Activated CD4-positive, alpha-beta T cell treated with anti-CD3 and anti-CD28 coated beads, Interleukin-2, amount 50 U/mL, for 24 hours (primary cell): ENCODE data around the gene SYNPO2L.

ENCODE experiments used
- DNase-seq, 2 donors: peaks; one replicate each; pipeline ENCODE4 v3.0.0-alpha.2; 2020; ENCODE audit warnings: low read depth in 1 of 2, low spot score in 1 of 2

Gene SYNPO2L

DNA sequence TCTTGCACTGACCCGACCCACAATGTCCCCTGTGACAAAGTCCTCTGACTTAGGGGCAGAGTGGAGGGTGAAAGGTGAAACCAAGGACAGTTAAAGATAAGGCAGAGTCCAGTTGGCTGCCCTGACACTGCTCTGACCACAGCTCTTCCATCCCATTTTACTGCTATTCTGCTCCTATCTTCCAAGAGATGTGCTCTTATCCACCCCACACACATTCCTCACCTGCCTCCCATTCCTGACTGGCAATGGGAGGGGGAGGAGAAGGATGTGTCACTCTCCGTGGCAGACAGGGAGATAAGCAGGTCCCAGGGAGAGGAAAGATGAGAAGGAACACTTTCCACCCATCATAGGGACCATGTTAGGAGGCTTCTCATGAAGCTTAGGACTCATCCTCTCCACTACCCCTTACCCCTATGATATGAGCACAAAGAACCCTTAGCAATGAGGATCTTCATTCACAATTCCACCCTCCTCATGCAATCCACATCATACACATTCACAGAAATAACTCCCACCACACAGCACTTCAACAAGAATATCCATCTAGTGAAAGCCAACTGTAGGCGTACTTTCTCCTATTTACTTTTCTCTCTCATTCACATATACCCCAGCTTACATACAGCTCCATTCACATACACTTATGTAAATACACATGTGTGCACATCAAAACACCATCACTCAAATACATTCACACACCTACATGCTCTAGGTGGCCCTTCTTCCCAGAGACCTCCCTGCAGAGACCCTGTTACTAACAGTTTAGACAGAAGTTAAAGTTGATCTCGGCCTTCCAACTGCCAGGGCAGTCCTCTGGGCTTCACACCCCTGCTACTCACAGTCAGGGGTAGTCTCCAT is 6.6 kb downstream of the SYNPO2L start:
- DNase-seq: no peak

DNA sequence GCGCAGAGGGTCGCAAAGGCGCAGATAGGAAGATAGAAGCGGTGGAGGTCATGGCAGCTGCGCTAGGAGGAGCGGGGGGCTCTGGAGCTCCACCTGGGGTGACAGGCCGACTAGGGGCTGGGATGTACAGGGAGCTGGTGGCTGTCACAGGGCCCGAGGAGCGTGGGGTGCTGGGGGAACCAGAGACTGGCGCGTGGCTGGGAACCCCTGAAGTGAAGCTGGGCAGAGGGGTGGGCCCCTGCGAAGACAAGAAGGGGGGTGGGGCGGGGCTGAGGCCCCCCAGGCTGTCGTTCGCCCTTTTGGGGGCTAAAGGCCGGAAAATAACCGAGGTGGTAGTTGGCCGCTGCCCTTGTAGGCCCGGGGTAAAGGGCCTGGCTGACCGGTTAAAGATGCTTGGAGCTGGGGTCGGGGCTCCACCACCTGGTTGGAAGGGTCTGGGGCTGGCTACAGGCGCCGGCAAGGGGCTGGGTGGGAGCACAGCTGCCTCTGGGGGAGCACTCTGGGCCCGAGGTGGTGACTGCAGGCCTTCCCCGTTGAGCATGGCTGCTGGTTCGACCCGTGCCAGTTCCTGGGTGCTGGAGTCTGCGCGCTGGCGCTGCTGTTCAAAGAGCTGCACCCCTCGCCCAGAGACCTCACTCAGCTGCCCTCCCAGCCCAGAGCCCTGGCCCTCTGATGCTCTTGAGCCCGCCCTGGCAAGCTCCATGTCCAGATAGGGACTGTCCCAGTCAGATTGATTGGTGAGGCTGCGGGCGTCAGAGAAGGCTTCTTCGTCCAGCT is 7.8 kb downstream of the SYNPO2L start:
- DNase-seq: no peak

DNA sequence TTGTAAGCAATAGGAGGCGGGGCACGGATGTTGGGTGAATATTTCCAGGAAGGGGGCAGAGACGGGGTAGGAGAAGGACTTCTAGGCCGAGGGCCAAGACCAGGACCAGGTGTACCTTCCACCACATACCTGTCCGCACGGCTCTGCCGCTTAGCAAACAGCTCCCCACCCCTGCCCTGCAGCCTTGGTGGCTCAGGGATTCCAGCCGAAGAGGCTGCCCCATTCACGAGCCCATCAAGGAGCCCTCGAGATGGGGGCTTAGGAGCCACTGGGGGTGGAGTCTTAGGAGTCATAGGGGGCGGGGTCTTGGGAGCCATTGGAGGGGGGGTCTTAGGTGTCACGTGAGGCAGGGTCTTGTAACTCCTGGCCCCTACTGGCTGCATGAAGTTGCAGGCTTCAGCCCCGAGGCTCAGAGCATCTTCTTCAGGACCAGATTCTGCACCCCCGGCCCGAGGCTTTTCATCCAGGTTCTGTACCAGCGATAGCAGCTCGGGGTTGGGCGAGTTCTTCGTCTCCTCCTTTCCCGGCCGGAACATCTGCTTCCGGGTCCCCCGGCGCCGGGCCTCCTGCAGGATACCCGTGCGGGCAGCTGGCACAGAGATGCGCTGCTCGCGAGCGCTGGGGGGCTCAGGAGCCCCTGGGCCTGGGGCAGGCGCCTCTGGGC is 8.5 kb downstream of the SYNPO2L start:
- DNase-seq: no peak

DNA sequence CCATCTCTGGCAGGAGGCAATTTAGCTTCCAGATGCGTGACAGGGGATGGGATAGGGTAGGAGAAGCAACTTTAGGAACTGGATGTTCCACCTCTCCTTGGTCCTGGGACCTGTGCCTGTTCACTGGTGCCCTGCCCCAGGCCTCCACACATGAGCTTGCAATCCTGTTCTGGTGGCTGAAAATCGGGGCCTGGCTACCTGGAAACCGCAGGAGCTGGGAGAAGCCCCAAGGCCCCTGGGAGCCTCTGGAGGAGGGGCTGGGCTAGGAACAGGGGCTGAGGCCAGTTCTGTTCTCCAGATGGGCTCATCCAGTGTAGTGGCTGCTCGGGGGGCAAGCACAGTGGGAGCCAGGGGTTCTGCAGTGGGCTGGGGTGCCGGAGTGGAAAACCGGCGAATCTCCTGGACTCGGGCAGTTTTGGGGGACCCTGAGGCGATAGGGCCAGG is 9.2 kb downstream of the SYNPO2L start:
- DNase-seq: no peak

DNA sequence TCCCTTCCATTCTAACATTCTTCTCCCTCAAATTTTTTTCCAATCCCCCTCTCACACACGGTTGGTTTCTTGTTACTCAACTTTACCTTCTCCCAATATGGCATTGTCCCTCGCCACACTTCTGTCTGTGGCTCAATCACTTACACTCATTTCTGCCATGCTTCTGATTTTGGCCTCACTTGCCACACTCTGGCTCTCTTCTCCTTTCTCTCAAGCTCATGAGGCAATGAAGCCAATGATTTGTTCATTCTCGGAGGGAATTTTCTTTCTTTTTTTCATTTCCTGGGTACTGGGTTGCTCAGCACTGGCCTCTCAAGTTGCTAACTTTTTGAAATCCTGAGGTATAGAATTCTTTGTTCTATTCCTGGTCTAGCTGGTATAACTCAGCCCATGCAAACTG is 10.6 kb downstream of the SYNPO2L start:
- no peak for DNase-seq

DNA sequence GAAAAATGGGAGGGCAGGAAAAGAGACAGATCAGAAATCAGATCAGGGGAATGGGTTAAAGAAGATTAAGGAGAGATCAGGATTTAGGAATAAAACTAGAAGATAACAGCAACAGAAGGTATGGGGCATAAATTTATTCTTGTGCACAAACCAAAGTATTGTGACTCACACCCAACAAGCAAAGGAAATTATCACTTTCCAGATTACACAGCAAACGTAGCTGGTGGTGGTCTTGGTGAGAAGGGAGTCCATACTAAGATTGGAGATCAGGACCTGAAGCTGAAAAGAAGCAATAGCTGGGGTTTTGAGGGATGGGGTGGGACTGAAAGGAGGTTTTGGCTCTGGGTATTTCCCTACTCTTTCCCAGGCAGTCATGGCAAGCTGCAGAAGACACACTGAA is 11.1 kb downstream of the SYNPO2L start:
- no peak for DNase-seq

DNA sequence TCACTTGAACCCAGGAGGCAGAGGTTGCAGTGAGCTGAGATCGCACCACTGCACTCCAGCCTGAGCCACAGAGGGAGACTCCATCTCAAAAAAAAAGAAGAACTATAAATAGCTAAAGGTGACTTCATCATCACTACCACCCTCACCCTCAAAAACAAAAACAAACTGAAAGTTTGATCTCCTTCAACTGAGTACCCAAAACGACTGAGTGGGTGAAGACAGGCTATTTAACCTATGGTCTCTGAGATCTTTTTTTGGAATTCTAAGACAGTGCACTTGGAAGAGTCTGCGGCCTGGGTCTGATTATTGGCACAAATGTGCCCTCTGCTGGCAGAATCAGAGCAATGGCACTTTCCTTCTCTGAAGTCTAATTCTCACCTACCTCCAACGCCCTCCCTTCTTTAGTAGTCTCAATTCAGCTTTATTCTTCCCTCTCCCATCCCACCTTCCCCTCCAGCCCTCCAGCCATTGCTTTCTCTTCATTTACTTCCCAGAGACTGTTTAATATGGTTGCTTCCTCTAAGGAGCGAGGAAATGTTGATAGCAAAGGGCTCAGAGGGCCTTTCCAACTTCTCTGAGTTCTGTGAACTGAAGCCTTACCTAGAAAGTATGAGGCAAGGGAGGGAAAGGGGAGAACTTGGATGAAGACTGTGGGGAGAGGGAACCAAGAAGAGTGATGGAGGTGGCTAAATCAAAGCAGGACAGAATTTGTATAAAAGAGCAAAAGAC is 11.7 kb downstream of the SYNPO2L start:
- DNase-seq: peak in 1 of 2 donors; percentile 31

DNA sequence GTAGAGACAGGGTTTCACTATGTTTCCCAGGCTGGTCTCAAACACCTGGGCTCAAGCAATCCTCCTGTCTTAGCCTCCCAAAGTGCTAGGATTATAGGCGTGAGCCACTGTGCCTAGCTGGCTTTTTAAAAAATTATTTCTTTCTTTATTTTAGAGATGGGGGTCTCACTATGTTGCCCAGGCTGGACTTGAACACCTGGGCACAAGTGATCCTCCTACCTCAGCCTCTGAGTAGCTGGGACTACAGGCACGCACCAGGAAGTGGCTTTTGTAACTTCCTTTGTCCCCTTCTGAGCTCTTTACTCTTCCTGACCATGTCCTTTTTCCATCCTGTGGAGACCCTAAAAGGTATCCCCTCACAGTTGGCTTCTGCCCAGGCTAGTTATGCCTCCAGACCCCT is 12.5 kb downstream of the SYNPO2L start:
- DNase-seq: no peak

DNA sequence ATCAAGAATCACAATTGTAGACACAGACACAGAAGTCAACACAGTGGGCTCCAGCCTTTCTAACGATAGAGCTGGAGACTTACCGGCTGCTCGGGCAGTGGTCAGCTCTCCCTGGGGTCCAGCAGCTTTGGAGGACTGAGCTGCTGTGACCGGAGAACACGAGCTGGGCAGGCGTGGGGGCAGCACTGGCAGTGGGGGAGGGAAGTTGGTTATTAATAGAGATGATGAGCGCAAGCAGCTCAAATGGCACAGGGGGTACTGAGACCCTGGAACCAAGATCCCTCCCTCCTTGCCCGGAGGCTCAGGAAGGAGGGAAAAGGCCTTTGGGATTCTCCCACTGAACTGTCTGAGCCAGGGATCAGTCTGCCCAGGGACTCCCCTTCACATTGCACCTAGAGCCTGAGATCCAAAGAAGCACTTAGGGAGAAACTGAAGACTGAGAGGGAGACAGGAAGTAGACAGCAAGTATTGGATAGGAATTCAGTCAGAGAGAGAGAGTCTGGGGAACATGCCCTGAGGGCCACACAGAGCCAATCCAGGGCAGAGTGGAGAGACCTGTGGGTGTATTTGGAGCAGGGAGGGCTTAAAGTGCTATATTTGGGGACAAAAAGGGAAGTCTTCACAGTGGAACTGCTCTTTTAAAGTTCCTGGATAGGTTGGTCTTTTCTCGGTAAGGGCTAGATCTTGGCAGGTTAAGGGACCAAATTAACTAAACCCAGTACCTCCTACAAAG is 14.3 kb downstream of the SYNPO2L start, which contains the start of gene MYOZ1:
MYOZ1 (minus strand) TSS at position 147 of the 733 bp plus-strand sequence. CDS start 1,457 bp downstream, outside the sequence.
- no peak for DNase-seq

DNA sequence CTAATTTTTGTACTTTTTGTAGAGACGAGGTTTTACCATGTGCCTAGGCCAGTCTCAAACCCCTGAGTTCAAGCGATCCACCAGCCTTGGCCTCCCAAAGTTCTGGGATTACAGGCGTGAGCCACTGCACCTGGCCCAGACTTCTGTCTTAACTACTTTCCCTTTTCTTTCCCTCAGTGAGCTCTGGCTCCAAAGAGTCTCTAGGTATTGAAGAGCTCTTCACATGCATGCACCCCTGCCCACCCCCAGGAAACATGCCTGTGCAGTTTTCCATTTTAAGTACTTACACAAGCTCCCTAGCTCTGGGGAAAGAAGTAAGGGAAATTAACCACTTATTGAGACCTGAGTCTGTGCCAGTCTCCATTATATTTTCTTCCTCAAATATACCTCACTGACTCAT is 16.5 kb downstream of the SYNPO2L start:
- DNase-seq: no peak

DNA sequence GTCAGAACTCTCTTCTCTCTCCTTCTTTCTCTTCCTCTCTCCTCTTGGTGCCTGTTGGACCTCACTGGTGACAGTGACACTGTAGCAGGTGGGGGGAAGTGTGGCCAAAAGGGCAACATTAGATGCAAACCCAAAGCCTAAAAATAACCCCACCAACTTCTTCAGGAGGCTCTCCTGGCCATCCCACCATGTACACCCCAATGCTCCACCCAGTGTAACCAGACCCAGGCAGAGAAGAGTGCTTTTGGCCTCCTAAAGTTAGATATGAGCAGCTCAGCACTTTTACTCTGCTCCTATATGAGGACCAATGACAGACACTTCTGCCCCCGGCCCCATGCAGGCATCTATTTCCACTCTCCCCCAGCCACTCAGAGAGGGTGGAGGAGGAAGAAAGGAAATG is 20.0 kb downstream of the SYNPO2L start:
- DNase-seq: no peak

DNA sequence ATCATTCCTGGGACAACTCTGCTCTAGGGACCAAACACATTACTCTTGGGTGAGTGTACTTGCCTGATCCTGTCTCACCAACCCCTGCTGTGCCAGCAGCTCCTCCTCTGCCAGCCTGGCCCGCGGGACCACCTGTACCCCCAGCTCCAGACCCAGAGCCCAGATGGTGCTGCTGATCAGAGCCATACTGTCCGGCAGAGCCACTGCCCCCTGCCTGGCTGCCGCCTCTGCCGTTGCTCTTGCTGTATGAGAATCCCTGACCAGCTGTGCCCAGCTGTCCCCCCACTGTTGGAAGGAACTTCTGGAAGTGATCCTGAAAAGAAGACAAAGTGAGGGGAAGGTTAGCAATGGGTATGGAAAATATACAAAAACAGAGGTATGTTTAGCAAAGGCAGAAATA is 21.4 kb downstream of the SYNPO2L start:
- DNase-seq: no peak

DNA sequence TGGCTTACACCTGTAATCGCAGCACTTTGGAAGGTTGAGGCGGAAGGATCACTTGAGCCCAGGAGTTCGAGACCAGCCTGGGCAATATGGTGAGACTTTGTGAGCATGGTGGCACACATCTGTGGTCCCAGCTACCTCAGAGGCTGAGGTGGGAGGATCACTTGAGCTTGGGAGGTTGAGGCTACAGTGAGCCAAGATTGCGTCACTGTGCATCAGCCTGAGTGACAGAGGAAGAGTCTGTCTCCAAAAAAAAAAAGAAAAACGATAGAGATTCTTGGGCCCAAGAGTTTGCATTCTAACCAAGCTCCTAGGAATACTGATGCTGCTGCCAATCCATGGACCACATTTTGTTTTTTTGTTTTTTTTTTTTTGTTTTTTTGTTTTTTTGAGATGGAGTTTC is 26.7 kb downstream of the SYNPO2L start:
- no peak for DNase-seq

DNA sequence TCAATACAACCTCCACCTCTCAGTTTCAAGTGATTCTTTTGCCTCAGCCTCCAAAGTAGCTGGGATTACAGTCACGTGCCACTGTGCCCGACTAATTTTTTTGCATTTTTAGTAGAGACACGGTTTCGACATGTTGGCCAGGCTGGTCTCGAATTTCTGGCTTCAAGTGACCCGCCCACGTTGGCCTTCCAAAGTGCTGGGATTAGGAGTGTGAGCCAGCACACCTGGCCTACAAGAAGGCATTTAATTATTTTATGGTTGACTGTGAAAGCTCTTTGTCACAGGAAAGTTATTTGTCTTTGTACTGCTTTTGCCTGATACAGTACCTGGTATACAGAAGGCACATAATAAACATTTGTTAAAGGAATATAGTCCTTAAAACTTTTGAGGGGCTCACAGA is 27.4 kb downstream of the SYNPO2L start:
- no peak for DNase-seq

DNA sequence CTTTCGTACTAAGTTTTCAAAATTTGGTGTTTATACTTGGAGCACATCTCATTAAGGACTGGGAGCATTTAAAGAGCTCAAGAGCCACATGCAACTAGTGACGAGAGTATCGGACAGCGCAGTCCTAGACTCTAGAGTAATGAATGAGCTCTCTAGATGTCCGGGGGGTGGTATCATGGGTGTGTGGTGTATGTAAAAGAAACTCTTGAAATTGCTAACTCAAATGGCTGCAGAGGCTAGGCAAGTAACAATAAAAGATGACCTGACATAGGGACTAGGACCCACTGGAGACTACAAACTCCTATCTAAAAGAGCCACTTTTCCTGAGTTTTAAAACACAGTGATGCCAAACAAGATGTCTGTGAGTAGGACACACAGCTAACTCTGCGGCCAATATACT is 28.5 kb downstream of the SYNPO2L start:
- DNase-seq: no peak

DNA sequence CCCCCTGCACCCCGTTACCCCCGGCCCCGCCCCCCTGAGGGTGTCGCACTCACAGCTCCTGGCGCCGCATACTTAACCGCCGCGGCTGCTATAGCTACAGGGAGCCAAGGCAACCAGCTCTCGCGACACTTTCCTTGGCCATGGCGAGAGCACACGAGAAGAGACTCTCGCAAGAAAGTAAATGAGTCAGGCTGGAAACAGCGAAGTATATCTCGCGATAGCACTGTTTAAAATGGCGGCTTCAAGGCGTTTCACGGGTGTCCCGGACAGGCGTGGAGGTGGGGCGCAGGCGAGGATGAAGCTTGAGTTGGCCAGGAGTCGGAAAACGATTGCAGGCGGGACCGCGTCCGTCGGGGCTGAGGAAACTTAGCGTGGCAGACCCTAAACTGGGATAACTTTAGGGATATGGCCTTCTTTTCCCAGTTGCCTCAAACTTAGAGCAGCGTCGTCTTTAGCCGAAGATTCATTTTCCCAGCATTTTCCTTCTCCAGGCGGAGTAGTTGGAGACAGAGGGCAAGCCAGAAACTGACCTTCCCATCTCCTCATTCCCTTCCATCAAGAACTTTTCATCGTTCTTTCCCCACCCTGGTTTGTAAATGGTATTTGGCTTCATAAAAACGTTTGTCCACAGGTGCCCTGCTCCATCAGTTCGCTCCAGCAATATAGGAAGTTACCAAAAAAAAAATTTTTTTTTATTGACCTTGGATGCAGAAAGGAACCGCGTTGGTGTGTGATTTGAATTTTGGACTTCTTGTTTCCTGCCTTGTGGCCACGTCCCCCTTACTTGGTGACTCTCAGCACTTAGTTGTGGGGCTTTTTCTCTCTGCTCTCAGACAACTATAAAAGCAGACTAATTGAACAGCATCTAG is 29.7 kb downstream of the SYNPO2L start:
- peak; percentile 82 to 89 for DNase-seq

DNA sequence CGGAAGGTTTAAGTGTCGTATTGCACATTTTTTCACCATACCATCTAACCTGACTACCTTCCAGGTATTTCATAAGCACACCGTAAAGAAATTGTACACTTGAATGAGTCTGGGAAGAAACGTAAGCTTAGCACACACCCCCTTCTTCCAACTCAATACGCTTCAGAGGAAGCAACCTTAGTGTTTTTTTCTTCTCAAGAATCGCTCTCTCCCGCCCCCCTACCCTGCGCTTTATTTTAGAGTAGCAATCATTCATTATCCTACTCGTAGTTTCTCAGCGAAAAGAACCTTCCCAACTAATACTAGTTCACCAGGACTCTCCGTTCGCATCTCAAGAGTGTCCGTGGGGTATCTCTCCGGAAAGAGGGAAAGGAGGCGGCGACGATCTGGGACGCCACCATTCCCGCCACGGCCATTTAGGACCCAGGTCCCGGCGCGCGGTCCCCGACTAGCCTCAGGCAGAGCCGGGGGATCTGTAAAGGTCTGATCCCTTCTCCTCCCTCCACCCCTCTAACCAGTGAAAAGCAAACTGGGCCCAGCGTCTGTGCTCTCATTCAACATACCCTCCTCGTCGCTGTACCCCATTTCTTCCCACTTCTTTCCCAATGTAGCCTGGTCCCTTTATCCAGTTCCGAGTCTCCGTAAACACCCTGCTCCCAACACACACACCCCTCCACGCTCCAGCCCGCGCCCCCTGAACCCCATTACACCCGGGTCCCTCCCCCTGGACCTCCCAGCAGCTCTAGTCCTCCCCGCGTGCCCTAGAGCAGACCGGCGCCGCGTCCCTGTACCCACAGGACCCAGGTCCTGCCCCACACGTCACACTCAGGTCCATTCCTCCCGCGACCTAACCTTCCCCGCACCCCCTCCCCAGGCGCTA is 30.6 kb downstream of the SYNPO2L start:
- peak in 1 of 2 donors; percentile 5 for DNase-seq

DNA sequence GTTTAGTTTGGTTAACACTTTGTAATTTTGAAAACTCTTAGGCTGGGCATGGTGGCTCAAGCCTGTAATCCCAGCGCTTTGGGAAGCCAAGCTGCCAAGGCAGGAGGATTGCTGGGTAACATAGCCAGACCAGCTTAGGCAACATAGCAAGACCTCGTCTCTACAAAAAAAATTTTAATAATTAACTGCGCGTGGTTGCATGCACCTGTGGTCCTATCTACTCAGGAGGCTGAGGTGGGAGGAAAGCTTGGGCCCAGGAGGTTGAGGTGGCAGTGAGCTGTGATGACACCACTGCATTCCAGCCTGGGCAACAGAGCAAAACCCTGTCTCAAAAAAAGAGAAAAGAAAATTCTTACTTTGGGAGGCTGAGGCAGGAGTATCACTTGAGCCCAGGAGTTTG is 32.8 kb downstream of the SYNPO2L start:
- DNase-seq: no peak
